ENCODE measurements around the gene PRDM7.

Gene PRDM7

GRCh38 chr16:90031186-90031930 lies 45.8 kb downstream of the PRDM7 start:
- Histone ChIP-seq H3K9me3 (ENCODE audit: control insufficient read depth, insufficient read depth, low read length) (no peaks in the 10 kb centered on the region), H3K36me3 (ENCODE audit: control insufficient read depth, insufficient read depth, low read length) (peaks cover 37% of the 10 kb centered on the region), H3K27me3 (ENCODE audit: control insufficient read depth, insufficient read depth, low read length) (no peaks in the 10 kb centered on the region), H3K4me1 (ENCODE audit: control insufficient read depth, insufficient read depth, low read length) (no peaks in the 10 kb centered on the region), H3K9ac (ENCODE audit: low read depth, low read length) (no peak overlapping the region), H3K4me3 (ENCODE audit: low read depth, low read length) (no peak overlapping the region)

- Histone ChIP-seq H3K36me3 (ENCODE audit: control insufficient read depth, insufficient read depth, low read length) (peaks cover 24% of the 10 kb centered on the region), H3K9me3 (ENCODE audit: control insufficient read depth, insufficient read depth, low read length) (no peaks in the 10 kb centered on the region), H3K4me3 (ENCODE audit: low read depth, low read length) (no peak overlapping the region), H3K27me3 (ENCODE audit: control insufficient read depth, insufficient read depth, low read length) (no peaks in the 10 kb centered on the region), H3K9ac (ENCODE audit: low read depth, low read length) (no peak overlapping the region), H3K4me1 (ENCODE audit: control insufficient read depth, insufficient read depth, low read length) (no peaks in the 10 kb centered on the region)
Observed at GRCh38 chr16:90028985-90029384, 48.1 kb downstream of the PRDM7 start.

DNA sequence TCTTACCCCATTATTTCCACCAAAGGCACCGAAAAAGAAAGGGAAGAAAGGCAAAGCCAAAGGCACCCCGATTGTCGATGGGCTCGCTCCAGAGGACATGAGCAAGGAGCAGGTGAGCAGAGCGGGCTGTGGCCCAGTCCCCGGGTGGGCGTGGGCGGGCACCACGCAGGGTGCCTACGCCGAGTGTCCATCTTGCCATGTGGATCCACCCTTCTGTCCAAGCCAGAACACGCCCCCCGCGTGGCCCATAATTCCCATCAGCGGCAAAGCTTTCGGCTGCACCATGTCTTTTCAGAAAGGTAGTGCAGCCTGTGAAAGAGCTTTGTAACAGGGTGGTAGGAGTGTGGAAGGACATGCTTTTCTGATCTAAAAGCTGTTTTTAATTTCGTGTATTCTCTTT lies 49.5 kb downstream of the PRDM7 start:
- no peak overlapping the region for H3K4me3 ChIP-seq (ENCODE audit: low read depth, low read length)
- H3K36me3 ChIP-seq (ENCODE audit: control insufficient read depth, insufficient read depth, low read length) = peaks cover 17% of the 10 kb centered on the region
- no peaks in the 10 kb centered on the region for H3K27me3 ChIP-seq (ENCODE audit: control insufficient read depth, insufficient read depth, low read length)
- no peaks in the 10 kb centered on the region for H3K9me3 ChIP-seq (ENCODE audit: control insufficient read depth, insufficient read depth, low read length)
- no peaks in the 10 kb centered on the region for H3K4me1 ChIP-seq (ENCODE audit: control insufficient read depth, insufficient read depth, low read length)
- H3K9ac ChIP-seq (ENCODE audit: low read depth, low read length) = no peak overlapping the region

DNA sequence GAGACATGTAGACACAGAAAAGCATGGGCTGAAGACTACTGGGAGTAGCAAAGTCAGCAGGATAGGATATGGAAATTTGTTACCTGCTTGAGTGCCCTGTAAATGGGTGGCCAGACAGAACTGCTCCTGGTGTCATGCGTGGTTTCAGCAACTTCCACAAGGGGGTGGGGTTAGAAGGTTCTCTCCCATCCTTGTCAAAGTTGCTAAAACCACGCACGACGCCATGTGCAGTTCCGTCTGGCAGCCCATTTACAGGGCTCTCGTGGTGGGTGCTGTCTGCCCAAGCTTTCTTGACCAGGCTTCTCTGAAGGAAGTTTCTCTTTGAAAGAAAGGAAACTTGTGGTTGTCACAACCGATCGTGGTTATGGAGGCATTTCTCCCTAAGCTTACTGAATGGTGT lies 51.0 kb downstream of the PRDM7 start:
- Histone ChIP-seq H3K27me3 (ENCODE audit: control insufficient read depth, insufficient read depth, low read length) (no peaks in the 10 kb centered on the region), H3K36me3 (ENCODE audit: control insufficient read depth, insufficient read depth, low read length) (peaks cover 2% of the 10 kb centered on the region), H3K4me3 (ENCODE audit: low read depth, low read length) (no peak overlapping the region), H3K9ac (ENCODE audit: low read depth, low read length) (no peak overlapping the region), H3K4me1 (ENCODE audit: control insufficient read depth, insufficient read depth, low read length) (peaks cover 2% of the 10 kb centered on the region), H3K9me3 (ENCODE audit: control insufficient read depth, insufficient read depth, low read length) (no peaks in the 10 kb centered on the region)

DNA sequence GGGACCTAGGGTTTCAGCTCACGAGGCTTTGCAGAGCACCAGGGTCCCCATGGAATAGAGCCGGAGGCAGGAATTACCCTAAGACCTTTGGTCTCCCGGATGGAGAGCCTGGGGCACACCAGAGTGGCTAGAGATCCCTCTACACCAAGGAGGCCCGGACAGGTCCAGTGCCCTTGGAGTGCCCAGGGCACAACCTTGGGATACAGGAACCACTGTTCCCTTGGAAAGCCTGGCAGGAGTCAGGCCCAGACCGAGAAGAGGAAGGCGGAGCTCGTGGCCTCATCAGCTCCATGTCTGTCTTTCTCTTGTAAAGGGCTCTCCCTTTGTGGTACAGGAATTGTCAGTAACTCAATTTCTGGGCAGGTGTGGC lies 54.1 kb downstream of the PRDM7 start:
- no peaks in the 10 kb centered on the region for H3K9me3 ChIP-seq (ENCODE audit: control insufficient read depth, insufficient read depth, low read length)
- peak overlapping the region; percentile 63 for H3K4me3 ChIP-seq (ENCODE audit: low read depth, low read length)
- no peak overlapping the region for H3K9ac ChIP-seq (ENCODE audit: low read depth, low read length)
- H3K4me1 ChIP-seq (ENCODE audit: control insufficient read depth, insufficient read depth, low read length) = peaks cover 10% of the 10 kb centered on the region
- H3K36me3 ChIP-seq (ENCODE audit: control insufficient read depth, insufficient read depth, low read length) = no peaks in the 10 kb centered on the region
- no peaks in the 10 kb centered on the region for H3K27me3 ChIP-seq (ENCODE audit: control insufficient read depth, insufficient read depth, low read length)

- H3K9me3 ChIP-seq (ENCODE audit: control insufficient read depth, insufficient read depth, low read length) = no peaks in the 10 kb centered on the region
- H3K9ac ChIP-seq (ENCODE audit: low read depth, low read length) = peak overlapping the region; percentile 28
- no peaks in the 10 kb centered on the region for H3K36me3 ChIP-seq (ENCODE audit: control insufficient read depth, insufficient read depth, low read length)
- peak overlapping the region; percentile 63 for H3K4me3 ChIP-seq (ENCODE audit: low read depth, low read length)
- no peaks in the 10 kb centered on the region for H3K27me3 ChIP-seq (ENCODE audit: control insufficient read depth, insufficient read depth, low read length)
- peaks cover 16% of the 10 kb centered on the region for H3K4me1 ChIP-seq (ENCODE audit: control insufficient read depth, insufficient read depth, low read length)
Observed at GRCh38 chr16:90022209-90023077, 54.7 kb downstream of the PRDM7 start.

GRCh38 chr16:90020838-90021382 lies 56.2 kb downstream of the PRDM7 start:
- H3K36me3 ChIP-seq (ENCODE audit: control insufficient read depth, insufficient read depth, low read length) = peaks cover 3% of the 10 kb centered on the region
- peak overlapping the region; percentile 71 for H3K4me3 ChIP-seq (ENCODE audit: low read depth, low read length)
- peaks cover 17% of the 10 kb centered on the region for H3K4me1 ChIP-seq (ENCODE audit: control insufficient read depth, insufficient read depth, low read length)
- no peaks in the 10 kb centered on the region for H3K9me3 ChIP-seq (ENCODE audit: control insufficient read depth, insufficient read depth, low read length)
- H3K27me3 ChIP-seq (ENCODE audit: control insufficient read depth, insufficient read depth, low read length) = no peaks in the 10 kb centered on the region
- no peak overlapping the region for H3K9ac ChIP-seq (ENCODE audit: low read depth, low read length)

- H3K9ac ChIP-seq (ENCODE audit: low read depth, low read length) = peak overlapping the region; percentile 28
- peak overlapping the region; percentile 71 for H3K4me3 ChIP-seq (ENCODE audit: low read depth, low read length)
- peaks cover 3% of the 10 kb centered on the region for H3K36me3 ChIP-seq (ENCODE audit: control insufficient read depth, insufficient read depth, low read length)
- H3K4me1 ChIP-seq (ENCODE audit: control insufficient read depth, insufficient read depth, low read length) = peaks cover 17% of the 10 kb centered on the region
- no peaks in the 10 kb centered on the region for H3K27me3 ChIP-seq (ENCODE audit: control insufficient read depth, insufficient read depth, low read length)
- H3K9me3 ChIP-seq (ENCODE audit: control insufficient read depth, insufficient read depth, low read length) = no peaks in the 10 kb centered on the region
Observed at GRCh38 chr16:90020260-90020837, 56.8 kb downstream of the PRDM7 start.

DNA sequence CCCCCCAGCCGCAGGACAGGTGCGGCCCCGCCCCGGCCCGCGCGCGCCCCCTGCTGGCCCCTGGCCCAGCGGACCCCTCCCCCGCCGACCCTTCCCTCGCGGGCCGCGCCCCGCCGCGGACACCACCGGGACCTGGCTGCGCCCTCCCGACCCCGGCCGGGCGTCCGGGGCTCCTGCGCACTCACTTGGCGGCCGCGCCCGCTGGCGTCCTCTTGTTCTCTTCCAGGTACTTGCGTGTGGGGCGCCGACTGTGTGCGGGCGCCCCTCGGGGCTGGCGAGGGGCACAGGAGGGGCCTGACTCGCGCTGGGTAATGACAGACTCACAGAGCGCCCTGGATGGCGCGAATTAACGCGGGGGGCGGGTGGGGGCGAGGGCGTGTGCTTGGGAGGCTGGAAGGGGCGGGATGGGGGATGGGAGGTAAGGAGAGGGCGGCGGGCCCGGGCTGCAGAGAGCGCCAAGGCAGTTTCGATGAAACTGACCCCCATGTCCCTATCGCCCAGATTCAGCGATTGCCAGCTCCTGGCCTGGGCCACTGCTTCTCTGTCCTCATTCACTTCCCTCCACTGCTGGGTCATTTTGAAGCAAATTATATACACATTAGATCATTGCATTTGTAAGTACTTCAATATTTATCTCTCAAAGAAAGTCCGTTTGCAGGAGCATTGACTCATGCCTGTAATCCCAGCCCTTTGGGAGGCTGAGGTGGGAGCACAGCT lies 57.4 kb downstream of the PRDM7 start:
- Histone ChIP-seq H3K9ac (ENCODE audit: low read depth, low read length) (peak overlapping the region; percentile 28), H3K4me1 (ENCODE audit: control insufficient read depth, insufficient read depth, low read length) (peaks cover 17% of the 10 kb centered on the region), H3K4me3 (ENCODE audit: low read depth, low read length) (peak overlapping the region; percentile 71), H3K36me3 (ENCODE audit: control insufficient read depth, insufficient read depth, low read length) (peaks cover 3% of the 10 kb centered on the region), H3K9me3 (ENCODE audit: control insufficient read depth, insufficient read depth, low read length) (no peaks in the 10 kb centered on the region), H3K27me3 (ENCODE audit: control insufficient read depth, insufficient read depth, low read length) (no peaks in the 10 kb centered on the region)

GRCh38 chr16:90018652-90019542 lies 58.2 kb downstream of the PRDM7 start, which contains the start of gene DBNDD1:
Gene DBNDD1, minus strand, starts transcription at chr16:90019456. Its CDS starts 115 bp downstream, at chr16:90019341.
- peaks cover 17% of the 10 kb centered on the region for H3K4me1 ChIP-seq (ENCODE audit: control insufficient read depth, insufficient read depth, low read length)
- H3K4me3 ChIP-seq (ENCODE audit: low read depth, low read length) = peak within 1 kb of the TSS; percentile 71
- H3K27me3 ChIP-seq (ENCODE audit: control insufficient read depth, insufficient read depth, low read length) = no peaks in the 10 kb centered on the region
- H3K9ac ChIP-seq (ENCODE audit: low read depth, low read length) = peak within 1 kb of the TSS; percentile 28
- H3K9me3 ChIP-seq (ENCODE audit: control insufficient read depth, insufficient read depth, low read length) = no peaks in the 10 kb centered on the region
- H3K36me3 ChIP-seq (ENCODE audit: control insufficient read depth, insufficient read depth, low read length) = peaks cover 3% of the 10 kb centered on the region

All from iPS-15b (cell line).